H54 (cell line): ENCODE data around the gene OLFML2A.

Experiments used
- DNase-seq: peaks from one replicate; pipeline ENCODE4 v3.0.0; 2011; ENCODE audit warnings: low spot score, mixed read lengths; ENCODE audit not compliant: insufficient read length
- FAIRE-seq: peaks from 3 replicates; lab custom pipeline; 2011; peaks lifted over from hg19 to GRCh38; lab: Jason Lieb, UNC
- POLR2A ChIP-seq: IDR thresholded peaks from 2 replicates; pipeline ENCODE4 v1.6.1; 2011; ENCODE audit warnings: low read depth, mild to moderate bottlenecking, low read length

Gene OLFML2A

DNA sequence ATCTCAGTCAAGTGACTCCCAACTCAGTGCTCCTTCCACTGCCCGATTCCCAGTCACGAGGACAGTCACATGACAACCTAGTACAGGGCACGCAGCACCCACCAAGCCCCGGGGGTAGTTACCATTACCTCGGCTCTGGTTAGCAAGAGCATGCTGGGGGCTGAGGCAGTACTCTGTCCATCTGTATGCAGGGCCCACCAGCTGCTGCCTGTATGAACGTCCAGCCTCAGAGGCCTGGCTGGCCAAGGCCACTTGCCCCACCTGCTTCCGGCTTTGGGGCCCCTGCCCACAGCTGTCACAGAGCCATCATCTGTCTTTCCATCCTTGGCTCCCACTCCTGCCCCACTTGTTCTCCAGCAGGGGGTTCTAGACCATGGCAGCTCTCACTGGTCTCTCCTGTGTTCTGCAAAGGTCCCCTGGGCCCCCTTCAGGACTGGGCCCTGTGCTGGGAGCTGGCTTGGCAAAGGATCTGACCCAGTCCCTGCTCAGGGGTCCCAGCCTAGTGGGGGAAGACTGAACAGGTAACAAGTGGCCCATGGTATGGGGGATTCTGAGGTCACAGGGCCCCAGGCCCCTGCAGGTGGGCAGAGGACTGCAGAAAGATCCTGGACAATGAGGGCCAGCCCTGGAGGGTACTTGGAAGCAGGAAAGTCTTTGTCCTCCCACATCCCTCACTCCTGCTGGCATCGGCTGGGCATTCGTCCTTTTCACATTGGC is 81.6 kb downstream of the OLFML2A start:
- no peak for TF ChIP-seq POLR2A
- FAIRE-seq (no peak), DNase-seq (no peak)

GRCh38 chr9:124859803-124860581 is 83.1 kb downstream of the OLFML2A start:
- DNase-seq: no peak
- FAIRE-seq: no peak
- no peak for TF ChIP-seq POLR2A

DNA sequence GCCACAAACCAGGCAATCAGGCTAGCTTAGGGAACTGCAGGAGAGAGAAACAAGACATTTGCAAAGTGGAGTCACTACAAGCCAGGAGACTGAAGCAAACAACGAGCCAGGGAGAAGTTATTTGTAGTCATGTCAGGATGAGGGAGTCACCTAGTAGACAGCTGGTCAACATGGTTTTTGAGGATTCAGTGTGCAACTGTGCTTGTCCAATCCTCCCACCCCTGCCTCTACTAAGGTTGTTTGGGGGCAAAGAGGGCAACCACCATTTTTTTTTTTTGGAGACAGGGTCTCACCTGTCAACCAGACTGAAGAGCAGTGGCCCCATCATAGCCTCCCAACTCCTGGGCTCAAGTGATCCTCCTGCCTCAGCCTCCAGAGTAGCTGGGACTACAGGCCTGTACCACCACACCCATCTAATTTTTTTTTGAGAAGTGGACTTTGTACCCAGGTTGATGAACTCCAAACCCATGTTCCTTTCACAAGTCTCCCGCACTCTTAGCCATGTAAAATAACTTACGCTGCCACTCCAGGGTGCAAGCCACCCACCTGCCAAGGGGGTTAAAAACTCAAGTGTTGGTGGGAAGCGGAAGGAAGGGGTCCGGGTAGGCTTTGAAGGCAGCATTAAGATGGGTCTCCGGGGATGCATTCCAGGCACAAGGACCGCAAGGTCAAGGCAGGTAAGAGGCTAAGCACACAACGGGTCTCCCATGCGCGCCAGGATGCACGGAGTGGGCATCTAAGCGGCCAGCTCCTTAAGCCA is 83.8 kb downstream of the OLFML2A start:
- DNase-seq: no peak
- no peak for FAIRE-seq

GRCh38 chr9:124861342-124862229 is 84.7 kb downstream of the OLFML2A start, which contains the start of the genes ARPC5L and RPL35:
TSS of gene ARPC5L (plus strand) at chr9:124862130. CDS start at chr9:124869291, 7,161 bp downstream.
TSS of gene RPL35 (minus strand) at chr9:124861957. CDS start at chr9:124861912, 45 bp downstream.
- peak; percentile 82 for TF ChIP-seq POLR2A
- FAIRE-seq (no peak), DNase-seq (peak; percentile 97)

More for the DNA sequence above, 83.8 kb downstream of the OLFML2A start:
- TF ChIP-seq POLR2A: no peak

DNA sequence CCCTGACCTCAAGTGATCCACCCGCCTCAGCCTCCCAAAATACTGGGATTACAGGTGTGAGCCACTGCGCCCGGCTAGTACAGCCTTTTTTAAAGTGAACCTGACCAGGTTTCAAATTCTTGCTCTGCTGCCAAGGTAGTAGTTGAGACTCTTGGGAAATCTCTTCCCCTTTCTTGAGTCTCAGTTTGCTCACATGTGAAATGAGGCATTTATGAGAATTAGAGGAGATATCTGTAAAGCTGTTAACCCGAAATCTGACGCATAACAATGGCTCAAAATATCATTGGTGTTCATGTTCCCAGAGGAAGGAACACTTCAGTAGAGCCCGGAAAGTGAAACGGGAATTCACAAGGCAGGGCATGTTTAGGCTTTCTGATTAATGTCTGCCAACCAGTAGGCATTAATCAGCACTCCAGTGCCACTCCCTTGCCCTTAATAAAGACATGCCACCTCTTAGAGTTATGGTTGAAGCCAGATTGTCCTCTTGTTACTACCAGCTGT is 86.5 kb downstream of the OLFML2A start:
- DNase-seq (no peak), FAIRE-seq (peak; percentile 33)
- no peak for TF ChIP-seq POLR2A
